Measurements from ENCODE around the gene TOPBP1. TPM values are rescaled to one million over a fixed set of nuclear protein-coding genes. Genes with fewer than 3 reads are reported as not detected.

The TOPBP1 gene
- total RNA-seq, 4 donors from 2014 or later, result 11.8 to 21.1 (median 16.9) TPM

- H3K36me3 ChIP-seq, result peaks cover 0 to 13% of the 10 kb centered on the region in 2 donors
- peak overlapping the region; percentile 19 to 99 (median 98) for H3K27ac ChIP-seq
- in situ Hi-C loops (cut with MboI; ENCODE audit: low sequenced_read_pairs in 4 of 4), result loop anchor here in 3 of 4 donors (10.0 to 25.0 kb wide), 3 partner anchors 111 to 864 kb away; partner anchors contain the start of gene NPHP3 (in 3 of the 3)
- ATAC-seq (no peak), DNase-seq (no peak)
- TF ChIP-seq CTCF (IDR thresholded peaks at IDR 0.05 in 4 of 5, conservative IDR thresholded peaks at IDR 0.05 in 1 of 5) (no peak), POLR2A (IDR thresholded peaks at IDR 0.05) (no peak)
- no peaks in the 10 kb centered on the region for H3K27me3 ChIP-seq
- intact Hi-C loops (cut with DNase I; ENCODE audit: low total_unique reads), result loop anchor here (10.0 kb wide), 2 partner anchors 679 to 789 kb away; partner anchors contain the start of gene RYK
- peaks cover 46 to 51% of the 10 kb centered on the region in 2 donors for H3K4me1 ChIP-seq
- H3K4me3 ChIP-seq, result peak overlapping the region in 3 of 4 donors; percentile 82 to 100 (median 97)
- no peaks in the 10 kb centered on the region for H3K9me3 ChIP-seq
These were observed 85.6 kb downstream of the TOPBP1 start for GRCh38 chr3:133576169-133576568.

- Histone ChIP-seq H3K4me1 (peaks cover 46 to 51% of the 10 kb centered on the region in 2 donors), H3K36me3 (peaks cover 0 to 10% of the 10 kb centered on the region in 2 donors), H3K9me3 (no peaks in the 10 kb centered on the region), H3K27ac (peak overlapping the region; percentile 96 to 99 (median 98)), H3K27me3 (no peaks in the 10 kb centered on the region), H3K4me3 (peak overlapping the region; percentile 80 to 100 (median 90))
- in situ Hi-C loops (cut with MboI; ENCODE audit: low sequenced_read_pairs in 4 of 4) (loop anchor here in 3 of 4 donors (10.0 to 25.0 kb wide), 3 partner anchors 110 to 863 kb away; partner anchors contain the start of gene NPHP3 (in 3 of the 3)), intact Hi-C loops (cut with DNase I; ENCODE audit: low total_unique reads) (loop anchor here (2.0 to 10.0 kb wide), 3 partner anchors 534 to 790 kb away; partner anchors contain the start of gene RYK)
- DNase-seq (no peak), ATAC-seq (no peak)
- TF ChIP-seq POLR2A (IDR thresholded peaks at IDR 0.05) (no peak), CTCF (IDR thresholded peaks at IDR 0.05 in 4 of 5, conservative IDR thresholded peaks at IDR 0.05 in 1 of 5) (no peak)
These were observed 86.7 kb downstream of the TOPBP1 start for GRCh38 chr3:133575086-133575485.

GRCh38 chr3:133574260-133574881 is 87.4 kb downstream of the TOPBP1 start:
- peaks cover 0 to 5% of the 10 kb centered on the region in 2 donors for H3K36me3 ChIP-seq
- peaks cover 46 to 49% of the 10 kb centered on the region in 2 donors for H3K4me1 ChIP-seq
- DNase-seq (peak; percentile 34 to 54), ATAC-seq (peak; percentile 46 to 50)
- TF ChIP-seq CTCF (IDR thresholded peaks at IDR 0.05 in 4 of 5, conservative IDR thresholded peaks at IDR 0.05 in 1 of 5) (no peak), POLR2A (IDR thresholded peaks at IDR 0.05) (peak; percentile 5 to 66)
- intact Hi-C loops (cut with DNase I; ENCODE audit: low total_unique reads), result loop anchor here (2.0 to 10.0 kb wide), 6 partner anchors 88 to 1157 kb away; partner anchors contain the start of genes ANAPC13, CEP63, DNAJC13 and RYK
- peak overlapping the region; percentile 80 to 100 (median 90) for H3K4me3 ChIP-seq
- H3K27me3 ChIP-seq, result no peaks in the 10 kb centered on the region
- in situ Hi-C loops (cut with MboI; ENCODE audit: low sequenced_read_pairs in 4 of 4), result loop anchor here in 2 of 4 donors (10.0 kb wide), 2 partner anchors 110 to 850 kb away; partner anchors contain the start of gene NPHP3 (in 2 of the 2)
- peak overlapping the region; percentile 96 to 99 (median 98) for H3K27ac ChIP-seq
- no peaks in the 10 kb centered on the region for H3K9me3 ChIP-seq

- DNase-seq (peak in 1 of 2 donors; percentile 4), ATAC-seq (peak; percentile 40 to 51)
- H3K27me3 ChIP-seq, result no peaks in the 10 kb centered on the region
- TF ChIP-seq CTCF (IDR thresholded peaks at IDR 0.05 in 4 of 5, conservative IDR thresholded peaks at IDR 0.05 in 1 of 5) (no peak), POLR2A (IDR thresholded peaks at IDR 0.05) (peak; percentile 81 to 86)
- H3K9me3 ChIP-seq, result no peaks in the 10 kb centered on the region
- peak within 1 kb of the TSS; percentile 80 to 100 (median 90) for H3K4me3 ChIP-seq
- in situ Hi-C loops (cut with MboI; ENCODE audit: low sequenced_read_pairs in 4 of 4), result loop anchor here in 2 of 4 donors (10.0 kb wide), 2 partner anchors 109 to 849 kb away; partner anchors contain the start of gene NPHP3 (in 2 of the 2)
- H3K4me1 ChIP-seq, result peaks cover 42 to 43% of the 10 kb centered on the region in 2 donors
- H3K36me3 ChIP-seq, result no peaks in the 10 kb centered on the region
- intact Hi-C loops (cut with DNase I; ENCODE audit: low total_unique reads), result loop anchor here (1.0 to 10.0 kb wide), 10 partner anchors 89 to 1156 kb away; partner anchors contain the start of genes ANAPC13, CEP63, DNAJC13 and NPHP3
- peak within 1 kb of the TSS; percentile 96 to 99 (median 98) for H3K27ac ChIP-seq
These were observed 88.0 kb downstream of the TOPBP1 start, which contains the start of gene CDV3 for GRCh38 chr3:133573629-133574194. Gene CDV3 (plus strand): TSS chr3:133573686. CDS start chr3:133574045, 359 bp downstream.

Data from gastrocnemius medialis (tissue), 4 donors.